ENCODE data around the gene PER1.

- TF ChIP-seq CTCF (IDR thresholded peaks at IDR 0.05) (no peak), POLR2AphosphoS5 (IDR thresholded peaks at IDR 0.05; ENCODE audit: low read depth, low read length) (no peak)
Measured at GRCh38 chr17:8186446-8186786, 34.2 kb upstream of the PER1 start.

Measured in Panc1 (cell line).